Activated CD4-positive, alpha-beta T cell treated with anti-CD3 and anti-CD28 coated beads, Interleukin-10, Interleukin-2, amounts not matched to agents 100 ng/mL and 50 ng/mL, durations not matched to agents 16 hours and 8 hours (primary cell): Measurements from ENCODE around the gene ATP6V1G3.

Experiments
- DNase-seq: peaks from one replicate; pipeline ENCODE4 v3.0.0-alpha.2; 2020

Gene ATP6V1G3

GRCh38 chr1:198541737-198542136 lies 1.3 kb upstream of the ATP6V1G3 start:
- no peak for DNase-seq

DNA sequence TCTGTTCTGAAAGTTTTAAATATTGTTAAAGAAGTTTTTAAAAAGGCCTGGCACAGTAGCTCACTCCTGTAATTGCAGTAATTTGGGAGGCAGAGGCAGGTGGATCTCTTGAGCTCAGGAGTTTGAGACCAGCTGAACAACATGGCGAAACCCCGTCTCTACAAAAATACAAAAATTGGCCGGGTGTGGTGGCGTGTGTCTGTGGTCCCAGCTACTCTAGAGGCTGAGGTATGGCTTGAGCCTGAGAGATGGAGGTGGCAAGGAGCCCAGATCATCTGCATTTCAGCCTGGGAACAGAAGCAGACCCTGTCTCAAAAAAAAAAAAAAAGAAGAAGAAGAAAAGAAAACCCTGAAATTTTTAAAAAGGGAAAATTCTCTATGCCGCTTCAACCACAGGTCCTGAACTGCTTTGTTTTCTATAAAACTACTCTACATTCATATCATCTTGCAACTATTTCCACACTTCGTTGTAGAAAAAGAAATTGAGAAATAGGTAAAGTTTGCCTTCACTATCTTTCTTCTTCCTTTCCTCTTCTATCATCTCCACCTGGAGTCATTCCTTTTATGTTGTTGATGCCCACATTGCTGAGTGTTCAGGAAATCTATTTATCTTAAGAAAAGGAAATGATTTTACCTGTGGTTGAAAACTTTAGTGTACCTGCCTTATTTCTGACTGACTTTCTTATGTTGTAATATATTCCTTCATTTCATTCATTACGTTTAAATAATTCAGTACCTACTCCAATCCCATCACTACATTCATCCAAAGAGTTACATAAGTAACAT lies 1.7 kb downstream of the ATP6V1G3 start:
- DNase-seq, result no peak

DNA sequence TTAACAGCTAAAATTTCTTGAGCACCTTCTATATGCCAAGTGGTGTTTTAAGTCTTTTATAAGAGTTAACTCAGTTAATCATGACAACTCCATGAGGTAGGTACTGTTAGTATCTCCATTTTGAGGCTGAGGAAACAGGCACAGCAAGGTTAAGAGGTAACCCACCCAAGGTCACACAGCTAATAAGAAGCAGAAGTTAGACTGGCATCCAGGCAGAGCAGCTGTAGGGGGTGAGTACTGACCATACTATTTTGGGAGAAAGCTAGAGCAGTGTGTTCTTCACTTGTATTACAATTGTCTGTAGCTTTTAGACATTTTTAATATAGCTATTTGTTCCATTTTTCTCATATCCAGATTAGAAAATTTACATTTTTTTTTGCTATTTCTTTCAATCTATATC lies 4.8 kb downstream of the ATP6V1G3 start:
- DNase-seq, result no peak

DNA sequence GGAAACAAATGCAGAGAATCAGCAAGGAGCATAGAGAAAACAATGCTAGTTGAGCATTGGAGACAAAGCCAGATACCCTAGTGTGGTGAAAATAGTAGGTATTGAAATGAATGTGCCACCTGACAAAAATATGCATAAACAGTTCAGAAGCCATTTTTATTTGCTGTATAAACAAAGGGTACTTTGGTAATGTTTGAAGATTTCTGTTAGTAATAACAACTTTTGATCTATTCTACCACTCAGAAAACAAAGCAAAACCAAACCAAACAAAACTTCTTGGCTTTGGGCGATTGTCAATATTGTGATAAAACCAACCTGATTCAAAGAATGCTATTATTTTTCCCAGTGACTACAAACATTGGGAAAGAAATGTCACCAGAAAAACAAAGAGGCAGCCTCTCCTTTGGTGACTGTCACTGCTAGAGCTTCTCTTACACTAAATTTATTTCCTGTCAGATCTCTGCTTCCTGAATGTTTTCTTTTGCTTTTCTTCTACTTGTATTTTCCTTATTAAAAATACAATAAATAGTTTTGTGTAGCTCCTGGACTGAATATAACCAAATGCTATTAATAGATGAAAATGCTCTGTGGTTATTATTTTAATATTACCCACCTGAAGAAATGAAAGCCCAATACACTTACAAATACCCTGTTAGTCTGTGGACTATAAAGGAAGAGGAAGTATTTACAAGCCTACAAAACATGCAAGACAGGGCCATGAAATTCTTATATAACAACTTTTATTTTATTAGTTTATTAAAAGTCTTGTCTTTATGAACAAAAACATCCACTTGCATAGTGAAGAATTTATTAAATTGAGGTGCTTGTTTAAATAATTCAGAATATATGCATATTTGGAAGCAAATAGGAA lies 5.7 kb downstream of the ATP6V1G3 start:
- DNase-seq, result peak; percentile 17

GRCh38 chr1:198531891-198532290 lies 8.6 kb downstream of the ATP6V1G3 start:
- DNase-seq, result no peak

- DNase-seq, result no peak
These were observed 9.5 kb downstream of the ATP6V1G3 start for GRCh38 chr1:198530953-198531352.

- DNase-seq, result no peak
These were observed 11.1 kb downstream of the ATP6V1G3 start for GRCh38 chr1:198529414-198529813.

- DNase-seq, result no peak
These were observed 12.1 kb downstream of the ATP6V1G3 start for GRCh38 chr1:198528364-198528763.

GRCh38 chr1:198524556-198524955 lies 15.9 kb downstream of the ATP6V1G3 start:
- DNase-seq, result no peak

DNA sequence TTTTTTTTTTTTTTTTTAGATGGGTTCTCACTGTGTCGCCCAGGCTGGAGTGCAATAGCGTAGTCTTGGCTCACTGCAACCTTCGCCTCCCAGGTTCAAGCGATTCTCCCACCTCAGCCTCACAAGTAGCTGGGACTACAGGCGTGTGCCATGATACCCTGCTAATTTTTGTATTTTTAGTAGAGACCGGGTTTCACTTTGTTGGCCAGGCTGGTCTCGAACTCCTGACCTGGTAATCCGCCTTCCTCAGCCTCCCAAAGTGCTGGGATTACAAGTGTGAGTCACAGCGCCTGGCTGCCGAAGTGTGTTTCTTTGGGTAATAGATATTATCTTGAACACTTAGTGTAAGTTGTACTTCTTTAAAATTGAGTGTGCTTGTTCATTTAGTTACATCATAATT lies 16.4 kb downstream of the ATP6V1G3 start:
- DNase-seq, result peak; percentile 10

DNA sequence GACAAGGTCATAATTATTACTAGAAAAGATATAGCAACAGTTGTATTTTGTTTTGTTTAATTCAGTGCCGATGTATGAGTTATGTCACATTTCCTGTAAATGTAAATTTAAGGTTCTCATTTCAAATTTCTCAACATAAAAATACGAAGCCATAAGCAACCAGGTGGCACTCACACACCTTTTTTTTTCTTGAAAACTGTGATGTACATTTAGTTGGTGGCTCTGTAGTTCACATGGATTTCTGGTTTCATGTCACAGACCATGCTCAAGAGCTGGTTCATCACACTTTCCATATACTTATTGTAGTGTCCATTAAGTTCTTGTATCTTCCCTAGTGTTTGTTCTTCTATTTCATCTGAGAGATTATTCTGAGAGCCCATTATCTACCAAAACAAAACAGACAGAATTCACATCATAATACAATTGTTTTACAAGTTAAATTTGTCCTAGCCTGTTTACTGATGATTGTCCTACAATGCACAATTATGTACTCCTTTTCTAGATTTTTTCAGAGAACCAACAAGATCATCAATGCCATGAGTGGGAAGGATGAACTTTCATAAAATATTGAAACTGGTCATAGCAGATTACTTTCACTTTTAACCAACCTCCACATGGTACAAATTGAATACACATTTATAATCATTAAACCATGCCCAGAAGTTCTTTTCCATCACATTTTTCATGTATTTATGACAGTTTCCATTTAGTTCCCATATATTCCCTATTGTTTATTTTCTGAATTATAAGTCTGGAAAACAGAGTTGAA lies 17.1 kb downstream of the ATP6V1G3 start:
- DNase-seq, result peak; percentile 40

DNA sequence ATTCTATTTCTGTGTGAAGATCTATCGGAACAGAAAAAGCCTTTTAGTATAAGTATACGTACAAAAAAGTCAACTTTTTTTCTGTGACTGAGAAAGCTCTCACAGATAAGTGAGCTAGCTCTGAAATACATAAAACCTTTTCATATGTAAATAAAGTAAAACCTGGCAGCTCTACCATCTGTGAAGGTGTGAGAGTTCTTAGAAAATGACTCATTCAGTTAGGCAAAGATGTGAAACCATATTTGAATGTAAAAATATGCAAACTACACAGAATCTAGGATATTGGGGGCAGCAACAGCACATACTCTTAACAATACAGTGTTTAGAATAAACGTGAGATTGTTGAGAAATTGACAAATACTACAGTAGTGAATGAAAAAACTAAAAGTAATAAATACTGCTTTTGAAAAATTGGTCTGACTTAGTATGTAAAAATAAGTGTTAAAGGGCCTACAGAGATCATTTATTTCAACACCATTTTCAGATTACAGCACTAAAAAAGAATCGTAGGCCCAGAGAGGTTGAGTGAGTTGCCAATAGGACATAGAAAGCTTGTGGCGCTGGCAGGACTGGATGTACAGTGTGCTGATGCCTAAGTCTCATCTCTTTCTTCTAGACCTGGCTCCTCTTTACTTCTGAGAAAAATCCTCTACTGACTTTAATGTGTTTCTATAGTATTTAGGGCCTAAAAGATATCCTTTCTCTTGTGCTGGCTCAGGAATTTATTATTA lies 19.8 kb downstream of the ATP6V1G3 start:
- DNase-seq, result peak; percentile 71

DNA sequence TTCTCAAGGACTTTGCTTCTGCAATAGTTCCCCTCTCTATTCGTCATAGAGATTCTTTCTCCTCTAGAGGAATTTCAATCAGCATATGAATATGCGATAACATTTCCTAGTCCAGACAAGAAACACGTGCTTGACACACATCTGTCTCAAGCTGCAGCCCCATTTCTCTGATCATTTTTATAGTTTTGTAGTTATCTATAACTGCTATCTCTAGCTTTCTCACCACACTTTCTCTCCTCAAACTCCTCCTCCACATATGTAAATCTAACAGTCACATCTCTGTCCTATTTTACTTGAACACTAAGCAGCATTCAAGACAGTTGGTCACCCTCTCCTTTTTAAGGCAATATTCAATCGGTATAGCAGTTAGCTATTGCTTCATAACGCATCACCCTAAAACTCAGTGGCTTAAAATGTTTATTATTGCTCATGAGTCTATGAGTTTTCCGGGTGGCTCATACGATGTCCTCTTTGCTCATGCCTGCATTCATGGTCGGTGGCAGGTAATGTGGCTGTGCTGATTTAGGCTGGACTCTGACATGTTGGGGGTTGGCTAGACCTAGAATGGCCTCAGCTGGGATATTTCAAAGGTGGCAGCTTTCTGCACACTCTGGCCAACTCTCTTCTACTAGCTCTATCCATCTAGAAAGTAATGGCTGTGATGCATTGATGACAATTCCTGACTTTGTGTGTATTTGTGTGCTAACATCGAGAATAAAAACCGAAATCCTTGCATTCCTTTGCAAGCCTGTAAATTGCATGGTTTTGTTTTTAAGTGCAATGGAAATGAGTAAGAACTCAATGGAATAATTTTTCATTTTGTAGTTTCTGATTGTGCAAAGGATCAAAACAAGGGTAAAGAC lies 20.6 kb downstream of the ATP6V1G3 start:
- peak; percentile 33 for DNase-seq

GRCh38 chr1:198517623-198518199 lies 22.8 kb downstream of the ATP6V1G3 start:
- peak; percentile 27 for DNase-seq

DNA sequence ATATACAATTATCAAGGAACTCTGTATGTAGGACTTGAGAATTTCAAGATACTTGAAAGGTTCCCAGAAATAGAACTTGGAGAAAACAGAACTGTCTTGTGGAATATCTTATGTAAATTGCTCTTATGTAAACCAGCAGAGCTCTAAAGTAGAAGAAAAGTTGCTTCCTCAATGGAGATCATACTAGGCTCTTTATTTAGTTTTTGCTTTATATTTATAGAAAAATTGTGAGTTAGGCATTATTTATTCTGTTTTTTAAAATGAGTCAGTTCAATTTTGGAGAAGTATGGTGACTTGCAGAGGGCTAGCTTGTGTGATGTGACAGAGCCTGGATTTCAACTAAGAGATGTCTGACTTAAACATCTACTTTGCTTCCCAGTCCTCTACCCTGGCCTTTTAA lies 40.4 kb downstream of the ATP6V1G3 start:
- no peak for DNase-seq

- DNase-seq, result no peak
These were observed 40.9 kb downstream of the ATP6V1G3 start for GRCh38 chr1:198499588-198499987.

DNA sequence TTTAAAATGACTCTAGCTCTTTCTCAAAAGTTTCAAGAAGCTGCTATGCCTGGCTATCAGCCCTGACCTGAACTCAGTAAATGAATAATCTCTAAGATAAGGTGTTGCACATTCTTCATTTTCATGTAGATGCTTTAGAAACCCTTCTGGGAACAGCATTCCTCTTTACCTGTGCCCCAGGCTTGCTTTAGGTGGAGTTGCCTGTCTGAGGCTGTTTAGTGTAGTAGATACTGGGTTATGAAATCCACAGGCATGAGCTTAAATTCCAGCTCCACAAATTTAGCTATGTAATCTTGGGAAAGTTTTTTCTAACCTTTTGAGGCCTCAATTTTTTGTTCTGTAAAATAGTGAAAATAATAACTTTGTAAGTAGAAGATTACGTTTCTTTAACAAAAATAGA lies 41.6 kb downstream of the ATP6V1G3 start:
- DNase-seq, result no peak

- DNase-seq, result no peak
These were observed 42.4 kb downstream of the ATP6V1G3 start for GRCh38 chr1:198498103-198498385.

DNA sequence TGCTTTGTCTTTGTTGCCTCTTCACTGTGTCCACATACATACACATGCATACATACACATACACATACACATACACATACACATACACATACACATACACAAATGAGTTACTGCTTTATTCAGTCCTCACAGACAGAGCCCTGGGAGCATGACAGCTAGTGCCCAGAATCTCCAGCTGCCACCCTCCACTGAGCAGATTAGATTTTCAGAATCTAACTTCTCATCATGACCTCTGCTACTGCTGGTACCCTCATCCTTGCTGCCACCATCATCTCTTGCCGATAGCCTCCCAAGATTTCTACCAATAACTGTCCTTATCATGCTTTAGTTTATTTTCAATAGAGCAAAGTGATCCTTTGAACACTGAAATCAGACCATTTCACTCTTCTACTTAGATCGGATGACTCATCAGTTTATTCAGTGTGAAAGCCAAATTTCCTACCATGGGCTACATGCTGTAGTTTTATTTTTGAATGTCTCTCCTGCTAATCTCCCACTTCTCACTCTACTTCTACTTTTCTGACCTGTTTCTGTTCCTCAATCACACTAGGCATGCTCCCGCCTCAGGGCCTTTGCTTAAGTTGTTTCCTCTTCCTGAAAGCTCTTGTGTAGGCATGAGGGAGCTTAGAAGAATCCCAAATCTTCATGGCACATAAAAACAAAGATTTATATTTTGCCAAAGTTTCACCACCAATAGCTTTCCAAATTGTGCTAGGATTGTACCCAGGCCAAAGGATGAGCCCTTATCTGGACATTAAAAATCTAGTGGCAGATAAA lies 43.0 kb downstream of the ATP6V1G3 start:
- peak; percentile 45 for DNase-seq
